Dermis microvascular lymphatic vessel endothelial cell (primary cell): ENCODE measurements around the gene OR1A1. TPM values are rescaled to one million over a fixed set of nuclear protein-coding genes. Genes with fewer than 3 reads are reported as not detected.
"Not testable (repeated sequence)": the region's sequence is repeated elsewhere in the genome, so short reads cannot be mapped to it uniquely, and the experiment has no call there.

Experiments
- DNase-seq, 2 donors: peaks; one replicate each; pipeline versions ENCODE4 v3.0.0 to v3.0.0-alpha.2; 2010; ENCODE audit warnings: low read depth in 2 of 2
- total RNA-seq: library from RNA; depleted of rRNA; stranded (reverse); fragments of >200 nt; gene quantifications from 2 replicates; pipeline ENCODE4 v1.2.1, GENCODE V29; 2014

OR1A1 gene, protein sequence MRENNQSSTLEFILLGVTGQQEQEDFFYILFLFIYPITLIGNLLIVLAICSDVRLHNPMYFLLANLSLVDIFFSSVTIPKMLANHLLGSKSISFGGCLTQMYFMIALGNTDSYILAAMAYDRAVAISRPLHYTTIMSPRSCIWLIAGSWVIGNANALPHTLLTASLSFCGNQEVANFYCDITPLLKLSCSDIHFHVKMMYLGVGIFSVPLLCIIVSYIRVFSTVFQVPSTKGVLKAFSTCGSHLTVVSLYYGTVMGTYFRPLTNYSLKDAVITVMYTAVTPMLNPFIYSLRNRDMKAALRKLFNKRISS
- not detected in 2 replicates for total RNA-seq

- no peak for DNase-seq
Measured at GRCh38 chr17:3207367-3207766, at the start of gene OR1A1. Gene OR1A1 (plus strand): TSS chr17:3207667. CDS start chr17:3215621, 7,954 bp downstream.

DNA sequence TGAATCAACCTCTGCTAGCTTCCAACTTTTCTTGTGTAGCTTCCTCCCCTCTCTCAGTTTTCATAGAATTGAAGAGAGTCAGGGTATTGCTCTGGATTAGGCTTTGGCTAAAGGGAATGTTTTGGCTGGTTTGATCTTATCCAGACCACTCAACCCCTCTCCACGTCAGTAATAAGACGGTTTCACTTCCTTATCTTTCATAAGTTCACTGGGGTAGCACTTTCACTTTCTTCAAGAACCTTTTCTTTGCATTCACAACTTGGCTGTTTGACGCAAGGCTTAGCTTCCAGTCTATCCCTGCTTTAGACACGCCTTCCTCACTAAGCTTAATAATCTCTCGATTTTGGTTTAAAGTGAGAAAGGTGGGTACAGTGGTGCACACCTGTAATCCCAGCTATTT lies 39.9 kb upstream of the OR1A1 start:
- no peak for DNase-seq

DNA sequence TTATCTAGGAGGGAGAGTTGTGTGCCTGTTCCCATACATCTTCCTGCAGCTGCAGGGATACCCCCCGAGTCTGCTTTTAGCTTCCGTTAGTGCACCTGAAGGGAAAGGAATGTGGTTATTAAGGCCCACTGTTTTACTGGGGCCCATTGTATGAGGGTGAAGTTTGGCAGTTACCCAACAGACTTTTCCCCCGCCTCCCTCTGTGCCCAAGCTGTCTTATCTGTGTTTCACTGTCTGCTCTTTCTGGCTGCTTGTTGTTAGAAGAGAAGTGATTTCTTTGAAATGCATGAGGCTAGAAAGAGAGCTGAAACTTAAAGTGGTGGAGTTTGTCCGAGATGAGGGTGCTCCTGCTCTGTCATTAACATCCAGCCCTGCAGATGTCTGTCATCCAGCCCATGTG lies 17.5 kb upstream of the OR1A1 start:
- no peak for DNase-seq

- DNase-seq = no peak
Measured at GRCh38 chr17:3197219-3197618, 10.2 kb upstream of the OR1A1 start, which contains the start of gene OR1A2. Gene OR1A2 (plus strand): TSS chr17:3197519. CDS start chr17:3197519, 0 bp downstream.

- DNase-seq = no peak
Measured at GRCh38 chr17:3208484-3208883, 1.0 kb downstream of the OR1A1 start.

DNA sequence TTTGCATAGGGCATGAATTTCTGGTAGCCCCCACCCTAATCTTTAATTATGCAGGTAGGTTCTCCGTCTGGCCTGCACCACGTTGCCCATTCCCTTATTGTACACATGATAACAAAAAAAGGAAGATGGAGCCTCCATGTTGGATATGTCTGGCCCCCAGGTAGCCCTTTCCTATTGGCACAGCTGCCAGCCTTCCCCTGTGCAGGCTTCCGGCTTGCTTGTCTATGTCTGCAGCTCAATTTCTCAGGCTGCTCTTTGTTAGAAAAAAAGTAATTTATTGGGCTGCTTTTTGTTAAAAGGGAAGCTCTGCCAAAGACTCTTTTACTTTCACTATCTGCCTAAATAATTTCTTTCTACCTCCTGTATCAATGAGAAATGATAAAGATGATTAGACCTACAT lies 5.5 kb downstream of the OR1A1 start:
- DNase-seq = no peak

GRCh38 chr17:3213587-3213986 lies 6.1 kb downstream of the OR1A1 start:
- no peak for DNase-seq

DNA sequence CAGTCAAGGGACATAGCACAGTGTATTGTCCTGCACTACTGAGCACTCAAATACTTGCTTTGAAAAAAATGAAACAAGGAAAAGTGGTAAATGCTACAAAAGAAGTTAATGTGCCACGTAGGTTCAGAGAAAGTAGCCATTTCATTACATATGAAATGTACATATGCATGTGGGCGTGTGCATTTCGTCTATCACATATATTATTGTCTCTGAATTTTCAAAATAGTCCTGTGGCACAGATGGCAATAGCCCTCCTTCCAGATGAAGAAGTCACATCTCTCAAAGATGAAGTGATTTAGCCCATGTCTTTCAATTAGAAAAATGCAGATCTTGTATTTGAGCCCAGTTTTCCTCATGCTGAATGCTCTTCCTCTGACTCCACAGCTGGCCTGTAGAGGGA lies 12.5 kb downstream of the OR1A1 start:
- not testable (repeated sequence) for DNase-seq

- no peak for DNase-seq
Measured at GRCh38 chr17:3221850-3222249, 14.4 kb downstream of the OR1A1 start.

DNA sequence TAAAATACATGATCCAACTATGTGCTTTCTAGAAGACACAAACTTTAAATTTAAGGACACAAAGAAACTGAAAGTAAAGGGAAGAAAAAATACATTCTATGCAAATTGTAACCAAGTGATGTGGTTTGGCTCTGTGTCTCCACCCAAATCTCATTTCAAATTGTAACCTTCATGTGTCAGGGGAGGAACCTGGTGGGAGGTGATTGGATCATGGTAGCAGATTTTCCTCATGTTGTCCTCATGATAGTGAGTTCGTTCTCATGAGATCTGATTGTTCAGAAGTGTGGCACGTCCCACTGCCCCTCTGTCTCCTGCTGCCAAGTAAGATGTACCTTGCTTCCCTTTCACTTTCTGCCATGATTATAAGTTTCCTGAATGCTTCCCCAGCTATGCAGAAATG lies 15.0 kb downstream of the OR1A1 start:
- DNase-seq = no peak

DNA sequence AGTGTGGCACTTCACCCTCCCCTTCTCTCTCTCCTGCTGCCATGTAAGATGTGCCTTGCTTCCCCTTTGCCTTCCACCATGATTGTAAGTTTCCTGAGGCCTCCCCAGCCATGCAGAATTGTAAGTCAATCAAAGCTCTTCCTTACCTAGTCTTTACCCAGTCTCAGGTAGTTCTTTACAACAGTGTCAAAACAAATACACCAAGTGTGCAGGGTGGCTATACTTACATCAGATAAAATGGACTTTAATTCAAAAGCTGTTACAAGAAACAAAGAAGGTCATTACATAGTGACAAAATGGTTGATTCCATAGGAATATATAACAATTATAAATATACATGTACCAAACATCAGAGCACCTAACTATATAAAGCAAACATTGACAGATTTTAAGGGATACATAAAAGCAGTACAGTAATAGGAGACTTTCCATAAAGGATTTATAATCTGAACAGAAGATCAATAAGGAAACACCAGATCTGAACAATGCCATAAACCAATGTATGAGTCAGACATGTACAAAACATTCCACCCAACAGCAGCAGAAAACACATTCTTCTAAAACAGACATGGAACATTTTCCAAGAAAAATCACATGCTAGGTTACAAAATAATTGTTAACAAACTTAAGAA lies 17.4 kb downstream of the OR1A1 start:
- not testable (repeated sequence) for DNase-seq

GRCh38 chr17:3232300-3232699 lies 24.8 kb downstream of the OR1A1 start:
- DNase-seq = not testable (repeated sequence)

DNA sequence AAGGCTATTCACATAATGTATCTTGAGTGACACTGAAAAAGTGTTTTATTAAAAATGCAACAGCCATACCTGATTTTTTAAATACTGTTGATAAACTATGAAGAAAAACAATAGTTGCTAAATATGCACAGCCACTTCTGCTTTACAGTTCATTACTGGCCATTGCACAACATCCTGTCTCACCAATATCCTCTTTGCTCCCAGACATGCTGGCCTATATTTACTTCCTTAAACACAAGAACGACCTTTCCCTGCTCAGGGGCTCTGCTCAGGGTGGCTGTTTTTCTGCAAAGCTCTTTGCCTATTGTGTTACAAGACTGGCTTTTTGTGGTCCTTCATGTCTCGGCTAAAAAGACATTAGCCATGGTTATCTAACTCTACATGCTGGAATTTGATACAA lies 31.2 kb downstream of the OR1A1 start:
- not testable (repeated sequence) for DNase-seq

DNA sequence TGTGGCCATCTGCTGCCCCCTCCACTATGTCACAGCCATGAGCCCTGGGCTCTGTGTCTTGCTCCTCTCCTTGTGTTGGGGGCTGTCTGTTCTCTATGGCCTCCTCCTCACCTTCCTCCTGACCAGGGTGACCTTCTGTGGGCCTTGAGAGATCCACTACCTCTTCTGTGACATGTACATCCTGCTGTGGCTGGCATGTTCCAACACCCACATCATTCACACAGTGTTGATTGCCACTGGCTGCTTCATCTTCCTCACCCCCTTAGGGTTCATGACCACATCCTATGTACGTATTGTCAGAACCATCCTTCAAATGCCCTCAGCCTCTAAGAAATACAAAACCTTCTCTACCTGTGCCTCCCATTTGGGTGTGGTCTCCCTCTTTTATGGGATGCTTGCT lies 33.6 kb downstream of the OR1A1 start:
- not testable (repeated sequence) for DNase-seq

DNA sequence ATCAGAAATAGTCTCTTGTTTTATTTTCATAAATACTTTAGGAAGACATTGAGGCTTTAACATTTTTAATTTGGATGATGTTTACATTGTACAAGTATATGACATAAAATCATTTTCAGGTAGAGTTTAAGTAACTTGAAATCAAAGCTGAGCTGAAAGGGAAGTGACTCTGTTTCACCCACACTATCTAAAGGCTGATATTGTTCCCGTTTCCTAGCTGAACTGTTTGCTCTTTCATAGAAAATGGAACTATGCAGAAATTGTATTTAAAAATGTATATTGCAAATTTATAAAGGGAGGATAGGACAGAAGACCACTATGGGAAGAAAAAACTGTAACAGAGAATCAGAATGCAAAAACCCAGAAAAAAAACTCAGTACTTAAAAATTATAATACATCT lies 37.4 kb downstream of the OR1A1 start:
- not testable (repeated sequence) for DNase-seq

- DNase-seq = not testable (repeated sequence)
Measured at GRCh38 chr17:3249013-3249412, 41.5 kb downstream of the OR1A1 start.

GRCh38 chr17:3256575-3256974 lies 49.1 kb downstream of the OR1A1 start:
- no peak for DNase-seq

DNA sequence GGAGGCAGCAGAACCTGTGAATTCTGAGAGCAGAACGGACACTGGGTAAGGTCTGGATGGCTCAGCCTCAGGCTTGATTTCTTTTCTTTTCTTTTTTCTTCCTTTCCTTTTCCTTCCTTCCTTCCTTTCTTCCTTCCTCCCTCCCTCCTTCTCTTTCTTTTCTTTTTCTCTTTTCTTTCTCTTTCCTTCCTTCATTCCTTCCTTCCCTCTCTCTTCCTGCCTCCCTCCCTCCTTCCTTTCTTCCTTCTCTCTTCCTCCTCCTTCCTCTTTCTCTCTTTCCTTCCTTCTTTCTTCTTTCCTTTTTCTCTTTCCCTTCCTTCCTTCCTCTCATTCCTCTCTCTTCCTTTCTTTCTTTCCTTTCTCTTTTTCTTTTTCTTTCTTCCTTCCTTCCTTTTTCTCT lies 52.7 kb downstream of the OR1A1 start:
- no peak for DNase-seq

DNA sequence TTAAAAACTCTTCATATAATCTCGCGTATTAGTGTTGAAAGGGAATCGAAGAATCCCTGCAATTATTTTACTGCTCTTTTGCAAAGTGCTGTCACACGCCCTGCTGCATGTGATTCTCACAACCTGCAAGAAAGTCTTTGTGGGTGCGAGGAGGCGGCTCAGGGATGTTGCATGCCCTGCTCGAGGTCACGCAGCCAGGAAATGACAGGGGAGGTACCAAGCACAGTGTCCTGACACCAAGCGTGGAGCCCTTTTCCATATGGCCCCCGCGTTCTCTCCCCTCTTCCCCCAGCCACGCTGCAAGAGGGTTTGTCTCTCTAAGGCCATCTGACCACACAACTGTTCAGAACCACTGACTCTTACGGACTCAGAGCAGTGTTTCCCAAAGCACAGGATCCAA lies 53.1 kb downstream of the OR1A1 start:
- DNase-seq = no peak
